ENCODE measurements around the gene NDUFA11. TPM values are rescaled to one million over a fixed set of nuclear protein-coding genes. Genes with fewer than 3 reads are reported as not detected.

NDUFA11 gene
- total and polyA plus RNA-seq, 2 of the 13 experiments (the other 11 are each of a cell fraction or from before 2014, with no cell fraction given), result 286 to 378 TPM

DNA sequence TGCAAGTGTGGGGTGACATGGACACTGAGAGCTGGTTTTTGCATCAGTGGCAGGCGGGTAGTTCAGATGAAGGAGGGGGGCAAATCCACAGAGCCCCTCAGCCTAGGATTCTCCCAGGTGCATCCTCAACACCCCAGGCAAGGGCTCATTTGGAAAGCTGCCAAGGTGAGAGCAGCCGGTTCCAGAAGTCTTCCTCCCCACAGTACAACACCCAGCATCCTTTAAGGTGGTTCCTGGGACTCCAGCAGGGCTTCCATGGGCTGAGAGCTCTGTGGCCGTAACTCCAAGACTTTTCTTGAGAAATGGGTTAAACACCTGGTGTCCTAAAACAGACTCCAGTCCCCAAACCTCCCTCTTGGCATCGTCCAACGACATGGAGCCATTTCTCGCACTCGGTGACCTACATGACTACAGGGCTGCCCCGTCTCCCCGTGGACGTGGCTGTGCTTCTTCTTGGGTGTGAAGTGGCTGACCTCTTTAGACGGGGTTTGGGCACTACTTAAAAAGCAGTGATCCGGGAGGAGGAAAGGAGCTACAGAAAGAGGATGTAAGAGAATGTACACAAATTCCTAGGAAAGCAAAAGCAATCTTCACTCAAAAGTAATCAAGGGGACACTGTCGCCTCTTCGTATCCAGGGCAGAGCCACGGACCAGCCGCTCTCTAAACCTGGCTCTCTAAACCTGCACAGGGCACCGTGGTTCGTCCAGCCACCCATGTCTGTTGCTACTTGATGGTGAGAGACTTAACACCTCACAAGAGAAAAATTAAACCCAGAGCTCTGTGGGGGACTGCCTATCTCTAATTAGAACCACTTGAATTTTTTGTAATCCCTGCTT lies 48.8 kb upstream of the NDUFA11 start (continued):
- TF ChIP-seq AHDC1 (CRISPR knock-in tag; IDR thresholded peaks at IDR 0.05; ENCODE audit: borderline replicate concordance) (no peak), SALL1 (CRISPR knock-in tag; IDR thresholded peaks at IDR 0.05) (no peak), ZNF180 (CRISPR knock-in tag; IDR thresholded peaks at IDR 0.05; ENCODE audit: borderline replicate concordance, low read depth) (no peak), HOXA9 (CRISPR knock-in tag; IDR thresholded peaks at IDR 0.05; ENCODE audit: borderline replicate concordance) (no peak), ZNF75D (CRISPR knock-in tag; IDR thresholded peaks at IDR 0.05; ENCODE audit: borderline replicate concordance) (no peak), MXD4 (CRISPR knock-in tag; IDR thresholded peaks at IDR 0.05) (no peak), CENPBD1 (CRISPR knock-in tag; IDR thresholded peaks at IDR 0.05; ENCODE audit: borderline replicate concordance, low read depth) (no peak), ZNF616 (CRISPR knock-in tag; IDR thresholded peaks at IDR 0.05; ENCODE audit: low read depth) (no peak), ZNF784 (CRISPR knock-in tag; IDR thresholded peaks at IDR 0.05; ENCODE audit: borderline replicate concordance) (no peak), SIN3A (IDR thresholded peaks at IDR 0.05; ENCODE audit: borderline replicate concordance, low read depth, low read length) (no peak)
